HEK293 (cell line): ENCODE measurements around the gene SACS.

Experiments
- CTCF ChIP-seq: fragments of 450-650 bp; formaldehyde crosslinking; IDR thresholded peaks from 2 replicates; pipeline ENCODE4 v1.5.1; 2016; ENCODE audit warnings: missing biosample characterization, missing genetic modification characterization
- REST ChIP-seq: fragments of 450-650 bp; formaldehyde crosslinking; IDR thresholded peaks from 2 replicates; pipeline ENCODE4 v1.5.1; 2016; ENCODE audit warnings: missing biosample characterization, missing genetic modification characterization
- YY1 ChIP-seq: fragments of 450-650 bp; formaldehyde crosslinking; IDR thresholded peaks from 2 replicates; pipeline ENCODE4 v1.5.1; 2018; ENCODE audit warnings: missing biosample characterization, missing genetic modification characterization
- ZNF184 ChIP-seq: fragments of 450-650 bp; IDR thresholded peaks from 2 replicates; pipeline ENCODE4 v1.5.1; 2018; ENCODE audit warnings: missing biosample characterization, mild to moderate bottlenecking, missing genetic modification characterization
- ZNF248 ChIP-seq: fragments of 450-650 bp; formaldehyde crosslinking; IDR thresholded peaks from 2 replicates; pipeline ENCODE4 v1.5.1; 2017; ENCODE audit warnings: missing biosample characterization, missing genetic modification characterization
- ZNF621 ChIP-seq: fragments of 450-650 bp; formaldehyde crosslinking; IDR thresholded peaks from 2 replicates; pipeline ENCODE4 v1.5.1; 2017; ENCODE audit warnings: missing biosample characterization, missing genetic modification characterization
- ZNF76 ChIP-seq: fragments of 450-650 bp; formaldehyde crosslinking; IDR thresholded peaks from 2 replicates; pipeline ENCODE4; 2016; ENCODE audit warnings: low read depth, missing biosample characterization, missing genetic modification characterization, borderline replicate concordance
- TF ChIP-seq, protein P1 (sequence below): IDR thresholded peaks from 2 replicates; pipeline ENCODE4 v1.6.1; 2011; ENCODE audit warnings: mild to moderate bottlenecking, low read depth, low read length, borderline replicate concordance
- TF ChIP-seq, protein P2 (sequence below): fragments of 450-650 bp; IDR thresholded peaks from 2 replicates; pipeline ENCODE4 v1.5.1; 2018; ENCODE audit warnings: missing biosample characterization, missing genetic modification characterization
- TF ChIP-seq, protein P3 (sequence below): fragments of 450-650 bp; formaldehyde crosslinking; IDR thresholded peaks from 2 replicates; pipeline ENCODE4 v1.5.1; 2017; ENCODE audit warnings: missing biosample characterization, missing genetic modification characterization

- TF ChIP-seq ZNF248 (tag by site-specific recombination) = no peak
- no peak for TF ChIP-seq ZNF621 (tag by site-specific recombination)
- TF ChIP-seq, protein P1, sequence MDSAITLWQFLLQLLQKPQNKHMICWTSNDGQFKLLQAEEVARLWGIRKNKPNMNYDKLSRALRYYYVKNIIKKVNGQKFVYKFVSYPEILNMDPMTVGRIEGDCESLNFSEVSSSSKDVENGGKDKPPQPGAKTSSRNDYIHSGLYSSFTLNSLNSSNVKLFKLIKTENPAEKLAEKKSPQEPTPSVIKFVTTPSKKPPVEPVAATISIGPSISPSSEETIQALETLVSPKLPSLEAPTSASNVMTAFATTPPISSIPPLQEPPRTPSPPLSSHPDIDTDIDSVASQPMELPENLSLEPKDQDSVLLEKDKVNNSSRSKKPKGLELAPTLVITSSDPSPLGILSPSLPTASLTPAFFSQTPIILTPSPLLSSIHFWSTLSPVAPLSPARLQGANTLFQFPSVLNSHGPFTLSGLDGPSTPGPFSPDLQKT = no peak
- TF ChIP-seq YY1 (tag by site-specific recombination) = no peak
- no peak for TF ChIP-seq REST (tag by site-specific recombination)
- no peak for TF ChIP-seq ZNF184 (tag by site-specific recombination)
- TF ChIP-seq, protein P2, sequence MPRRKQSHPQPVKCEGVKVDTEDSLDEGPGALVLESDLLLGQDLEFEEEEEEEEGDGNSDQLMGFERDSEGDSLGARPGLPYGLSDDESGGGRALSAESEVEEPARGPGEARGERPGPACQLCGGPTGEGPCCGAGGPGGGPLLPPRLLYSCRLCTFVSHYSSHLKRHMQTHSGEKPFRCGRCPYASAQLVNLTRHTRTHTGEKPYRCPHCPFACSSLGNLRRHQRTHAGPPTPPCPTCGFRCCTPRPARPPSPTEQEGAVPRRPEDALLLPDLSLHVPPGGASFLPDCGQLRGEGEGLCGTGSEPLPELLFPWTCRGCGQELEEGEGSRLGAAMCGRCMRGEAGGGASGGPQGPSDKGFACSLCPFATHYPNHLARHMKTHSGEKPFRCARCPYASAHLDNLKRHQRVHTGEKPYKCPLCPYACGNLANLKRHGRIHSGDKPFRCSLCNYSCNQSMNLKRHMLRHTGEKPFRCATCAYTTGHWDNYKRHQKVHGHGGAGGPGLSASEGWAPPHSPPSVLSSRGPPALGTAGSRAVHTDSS = no peak
- TF ChIP-seq CTCF (tag by site-specific recombination) = no peak
- TF ChIP-seq, protein P3, sequence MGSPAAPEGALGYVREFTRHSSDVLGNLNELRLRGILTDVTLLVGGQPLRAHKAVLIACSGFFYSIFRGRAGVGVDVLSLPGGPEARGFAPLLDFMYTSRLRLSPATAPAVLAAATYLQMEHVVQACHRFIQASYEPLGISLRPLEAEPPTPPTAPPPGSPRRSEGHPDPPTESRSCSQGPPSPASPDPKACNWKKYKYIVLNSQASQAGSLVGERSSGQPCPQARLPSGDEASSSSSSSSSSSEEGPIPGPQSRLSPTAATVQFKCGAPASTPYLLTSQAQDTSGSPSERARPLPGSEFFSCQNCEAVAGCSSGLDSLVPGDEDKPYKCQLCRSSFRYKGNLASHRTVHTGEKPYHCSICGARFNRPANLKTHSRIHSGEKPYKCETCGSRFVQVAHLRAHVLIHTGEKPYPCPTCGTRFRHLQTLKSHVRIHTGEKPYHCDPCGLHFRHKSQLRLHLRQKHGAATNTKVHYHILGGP = no peak
- no peak for TF ChIP-seq ZNF76 (tag by site-specific recombination)
Observed at GRCh38 chr13:23458989-23459388, 25.5 kb upstream of the SACS start.
